A673 (cell line): Measurements from ENCODE around the gene RASSF1. TPM values are rescaled to one million over a fixed set of nuclear protein-coding genes. Genes with fewer than 3 reads are reported as not detected.

Experiments
- BruUV-seq: library from RNA; stranded (reverse); fragments of 400-500 nt; replicated peaks from 2 replicates; lab custom pipeline; 2021; lab: Mats Ljungman, UMichigan
- CTCF ChIA-PET: fragments of 300-600 bp; sonication (Branson Sonifier 250); formaldehyde crosslinking; loops from one replicate; lab custom pipeline; 2022; ENCODE audit warnings: antibody characterized with exemption; lab: Charles Lee
- POLR2A ChIA-PET: fragments of 300-600 bp; sonication (Branson Sonifier 250); formaldehyde crosslinking; loops from one replicate; lab custom pipeline; 2022; ENCODE audit warnings: antibody characterized with exemption; ENCODE audit not compliant: low non-redundant PET; lab: Charles Lee
- DNase-seq: peaks from one replicate; pipeline ENCODE4 v3.0.0-alpha.2; 2015; ENCODE audit warnings: low spot score
- H3K27ac ChIP-seq: fragments of 200-600 bp; sonication (generic); 2 replicates; pipeline ENCODE4 v1.5.1; 2016; ENCODE audit warnings: mixed run types, low read depth, mild to moderate bottlenecking, mixed read lengths, antibody characterized with exemption, low read length; ENCODE audit not compliant: poor library complexity, severe bottlenecking
- H3K27me3 ChIP-seq: fragments of 200-600 bp; sonication (generic); replicated peaks from 2 replicates; pipeline ENCODE4 v1.6.1; 2017; ENCODE audit warnings: mixed run types, low read depth, mild to moderate bottlenecking, mixed read lengths, antibody characterized with exemption, low read length; ENCODE audit not compliant: insufficient read depth, poor library complexity
- H3K36me3 ChIP-seq: fragments of 200-600 bp; sonication (generic); 2 replicates; pipeline ENCODE4 v1.6.1; 2016; ENCODE audit warnings: mixed run types, mild to moderate bottlenecking, mixed read lengths, antibody characterized with exemption, low read length; ENCODE audit not compliant: insufficient read depth, poor library complexity, severe bottlenecking
- H3K4me1 ChIP-seq: fragments of 200-600 bp; sonication (generic); 2 replicates; pipeline ENCODE4 v1.6.1; 2017; ENCODE audit warnings: mixed run types, mild to moderate bottlenecking, mixed read lengths, antibody characterized with exemption, low read length; ENCODE audit not compliant: insufficient read depth, poor library complexity, severe bottlenecking
- H3K4me3 ChIP-seq: fragments of 200-600 bp; sonication (generic); 2 replicates; pipeline ENCODE4 v1.5.1; 2016; ENCODE audit warnings: low read depth, mixed run types, mild to moderate bottlenecking, mixed read lengths, low read length; ENCODE audit not compliant: poor library complexity, severe bottlenecking
- H3K9me3 ChIP-seq: fragments of 200-600 bp; sonication (generic); 2 replicates; pipeline ENCODE4 v1.6.1; 2016; ENCODE audit warnings: mixed run types, low read depth, mild to moderate bottlenecking, mixed read lengths, antibody characterized with exemption, low read length; ENCODE audit not compliant: poor library complexity, severe bottlenecking
- EZH2 ChIP-seq: fragments of 200-600 bp; sonication (generic); IDR thresholded peaks from 2 replicates; pipeline ENCODE4 v1.6.1; 2017; ENCODE audit warnings: borderline replicate concordance, low read depth, mild to moderate bottlenecking, mixed read lengths, antibody characterized with exemption, low read length; ENCODE audit not compliant: poor library complexity, severe bottlenecking
- intact Hi-C: fragments of 100-400 bp; cut with micrococcal nuclease; formaldehyde crosslinking; loops from one replicate; pipeline ENCODE4 v1.10.0; 2022; ENCODE audit not compliant: unreplicated experiment
- total RNA-seq: library from RNA; stranded (reverse); gene quantifications from 2 replicates; pipeline ENCODE4 v1.2.3, GENCODE V29; 2021
- TF ChIP-seq, protein P1 (sequence below): fragments of 300-800, 200-600 bp; sonication (generic); conservative IDR thresholded peaks from 2 replicates; pipeline ENCODE4 v1.5.1; 2017; ENCODE audit warnings: low read depth, mild to moderate bottlenecking, antibody characterized with exemption, low read length, moderate library complexity, mixed read lengths

The RASSF1 gene
- total RNA-seq, 1 experiment from 2014 or later: 14.4 TPM

DNA sequence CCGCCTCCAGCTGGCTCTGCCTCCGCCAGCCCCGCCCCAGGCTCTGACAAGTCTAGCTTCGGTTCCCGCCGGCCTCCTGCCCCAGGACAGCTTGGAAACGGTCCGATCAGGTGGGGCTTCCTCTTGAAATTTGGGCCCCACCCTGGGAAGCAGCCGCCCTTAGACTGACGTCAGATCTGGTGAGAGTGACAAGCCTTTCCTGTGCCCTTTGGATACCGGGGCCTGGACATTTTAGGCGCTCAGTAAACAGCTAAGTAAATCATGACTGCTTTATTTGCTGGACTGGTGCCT is 41.1 kb downstream of the RASSF1 start:
- no peak for DNase-seq
- intact Hi-C loops: no loop called here
- Histone ChIP-seq H3K9me3 (no peaks in the 10 kb centered on the region), H3K27me3 (no peaks in the 10 kb centered on the region), H3K27ac (peak overlapping the region; percentile 70), H3K36me3 (no peaks in the 10 kb centered on the region), H3K4me1 (peaks cover 5% of the 10 kb centered on the region), H3K4me3 (peak overlapping the region; percentile 68)
- no peak for TF ChIP-seq EZH2
- CTCF ChIA-PET: interaction anchor here (0.9 kb wide), 1 partner anchor 18 kb away, joined by 14 read pairs; no protein-coding TSS in a partner anchor
- BruUV-seq: no TSS peak
- POLR2A ChIA-PET: interaction anchor here (0.9 kb wide), 1 partner anchor 29 kb away, joined by 5 read pairs; no protein-coding TSS in a partner anchor

DNA sequence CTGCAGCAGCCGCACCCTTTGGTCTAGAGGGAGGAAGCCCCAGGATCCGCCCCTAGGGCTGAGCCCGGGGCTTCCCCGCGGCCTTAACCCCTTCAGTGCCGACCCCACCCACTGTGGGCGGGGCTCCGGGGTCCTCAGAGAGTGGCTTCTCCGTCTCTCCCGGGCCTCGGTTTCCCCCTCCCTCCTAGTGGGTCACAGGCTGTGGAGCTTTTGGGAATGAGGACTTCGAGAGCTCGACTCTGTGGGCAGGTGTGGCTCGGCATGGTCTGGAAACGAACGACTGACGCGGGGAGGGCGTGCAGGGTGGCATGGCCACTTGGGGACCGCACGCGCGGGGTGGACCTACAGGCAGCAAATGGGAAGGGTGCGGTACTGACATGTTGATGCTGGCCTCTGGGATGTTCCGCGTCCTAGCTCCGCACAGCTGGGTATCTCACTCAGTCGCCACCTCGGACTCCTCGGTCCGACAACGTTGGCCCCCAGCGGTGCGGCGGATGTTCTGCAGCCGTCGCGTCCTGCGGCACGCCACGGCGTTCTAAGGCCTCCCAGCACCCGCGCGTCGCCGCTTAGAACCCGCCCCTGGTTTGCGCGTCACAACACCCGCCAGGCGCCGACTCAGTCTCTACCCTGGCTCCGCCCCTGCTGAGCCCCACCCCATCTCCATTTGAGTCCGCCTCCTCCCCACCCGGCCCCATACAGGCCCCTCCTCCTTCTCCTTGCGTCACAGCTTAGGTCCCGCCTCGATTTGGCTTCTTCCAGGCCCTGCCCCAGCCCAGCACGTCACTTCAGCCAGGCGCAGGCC is 41.6 kb downstream of the RASSF1 start, which contains the start of the genes HYAL3 and NAA80:
Gene HYAL3 (minus strand): TSS at position 570 of the 802 bp plus-strand sequence. CDS start 3,803 bp downstream, outside the sequence.
Gene NAA80 (minus strand): TSS at position 570 of the 802 bp plus-strand sequence. CDS start 1,942 bp downstream, outside the sequence.
- POLR2A ChIA-PET: interaction anchor here (0.9 kb wide), 1 partner anchor 30 kb away, joined by 5 read pairs; no protein-coding TSS in a partner anchor
- DNase-seq: peak; percentile 95
- CTCF ChIA-PET: interaction anchor here (0.9 kb wide), 1 partner anchor 17 kb away, joined by 14 read pairs; no protein-coding TSS in a partner anchor
- no TSS peak for BruUV-seq
- TF ChIP-seq, protein P1, sequence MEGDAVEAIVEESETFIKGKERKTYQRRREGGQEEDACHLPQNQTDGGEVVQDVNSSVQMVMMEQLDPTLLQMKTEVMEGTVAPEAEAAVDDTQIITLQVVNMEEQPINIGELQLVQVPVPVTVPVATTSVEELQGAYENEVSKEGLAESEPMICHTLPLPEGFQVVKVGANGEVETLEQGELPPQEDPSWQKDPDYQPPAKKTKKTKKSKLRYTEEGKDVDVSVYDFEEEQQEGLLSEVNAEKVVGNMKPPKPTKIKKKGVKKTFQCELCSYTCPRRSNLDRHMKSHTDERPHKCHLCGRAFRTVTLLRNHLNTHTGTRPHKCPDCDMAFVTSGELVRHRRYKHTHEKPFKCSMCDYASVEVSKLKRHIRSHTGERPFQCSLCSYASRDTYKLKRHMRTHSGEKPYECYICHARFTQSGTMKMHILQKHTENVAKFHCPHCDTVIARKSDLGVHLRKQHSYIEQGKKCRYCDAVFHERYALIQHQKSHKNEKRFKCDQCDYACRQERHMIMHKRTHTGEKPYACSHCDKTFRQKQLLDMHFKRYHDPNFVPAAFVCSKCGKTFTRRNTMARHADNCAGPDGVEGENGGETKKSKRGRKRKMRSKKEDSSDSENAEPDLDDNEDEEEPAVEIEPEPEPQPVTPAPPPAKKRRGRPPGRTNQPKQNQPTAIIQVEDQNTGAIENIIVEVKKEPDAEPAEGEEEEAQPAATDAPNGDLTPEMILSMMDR: 0 out of 2 replicates have a peak, but pooled peaks have one; percentile 21
- no peak for TF ChIP-seq EZH2
- Histone ChIP-seq H3K9me3 (no peaks in the 10 kb centered on the region), H3K4me3 (peak within 1 kb of the TSS; percentile 68), H3K4me1 (peaks cover 5% of the 10 kb centered on the region), H3K27ac (peak within 1 kb of the TSS; percentile 82), H3K27me3 (no peaks in the 10 kb centered on the region), H3K36me3 (no peaks in the 10 kb centered on the region)
- intact Hi-C loops: no loop called here

DNA sequence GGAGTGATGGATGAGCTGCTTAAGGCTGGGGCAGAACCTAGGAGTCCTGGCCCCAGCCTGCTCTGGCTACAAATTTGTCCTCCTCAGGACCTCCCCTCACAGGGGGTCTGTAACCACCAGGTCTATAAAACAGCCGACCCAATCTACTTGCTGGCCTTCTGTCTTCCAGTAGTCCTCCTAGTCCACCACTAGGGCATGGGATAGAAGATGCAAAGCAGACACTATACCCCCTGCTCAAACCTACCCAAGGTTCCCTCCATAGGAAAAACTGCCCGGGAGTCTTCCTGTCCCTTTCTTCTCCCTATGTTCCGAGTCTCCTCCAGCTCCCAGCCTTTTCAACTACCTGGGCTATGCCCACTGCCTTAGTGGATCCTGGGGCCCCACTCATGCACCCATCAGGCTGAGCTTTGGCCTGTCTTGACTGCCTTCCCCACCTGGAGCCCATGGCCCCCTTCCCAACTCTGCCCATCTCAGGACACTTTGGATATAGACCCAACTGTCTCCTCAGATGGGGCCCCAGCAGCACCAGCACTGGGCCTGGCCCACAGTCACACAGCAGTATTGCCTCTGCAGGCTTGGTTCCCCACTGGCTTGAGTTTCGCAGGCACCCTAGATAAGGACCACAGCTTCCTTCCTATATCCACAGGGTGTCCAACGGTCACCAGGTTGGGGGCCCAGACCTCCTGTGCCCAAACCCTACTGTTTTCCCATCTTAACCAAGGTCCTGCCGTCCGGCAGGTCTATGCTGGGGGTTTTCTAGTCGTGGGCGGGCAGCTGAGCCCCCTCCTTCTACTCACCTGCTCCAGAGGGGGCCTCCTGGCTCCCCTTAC is 42.5 kb downstream of the RASSF1 start:
- H3K36me3 ChIP-seq: no peaks in the 10 kb centered on the region
- DNase-seq: no peak
- no TSS peak for BruUV-seq
- peaks cover 5% of the 10 kb centered on the region for H3K4me1 ChIP-seq
- TF ChIP-seq, protein P1: no peak
- no peak for TF ChIP-seq EZH2
- H3K27ac ChIP-seq: peak overlapping the region; percentile 82
- CTCF ChIA-PET: no interaction called here
- POLR2A ChIA-PET: no interaction called here
- no peaks in the 10 kb centered on the region for H3K9me3 ChIP-seq
- intact Hi-C loops: no loop called here
- H3K27me3 ChIP-seq: no peaks in the 10 kb centered on the region
- peak overlapping the region; percentile 68 for H3K4me3 ChIP-seq
